Posterior cingulate gyrus (tissue), 11 donors: ENCODE results near the gene VSIG10L.

ENCODE experiments used
- DNase-seq, 10 donors: peaks; one replicate each; pipeline versions ENCODE4 v3.0.0 to v3.0.0-alpha.2; 2020 to 2021; ENCODE audit warnings: mixed read lengths in 3 of 10
- intact Hi-C: fragments of 100-400 bp; cut with DNase I; formaldehyde crosslinking; loops from one replicate; pipeline ENCODE4 v1.15.1; 2023

The VSIG10L gene

DNA sequence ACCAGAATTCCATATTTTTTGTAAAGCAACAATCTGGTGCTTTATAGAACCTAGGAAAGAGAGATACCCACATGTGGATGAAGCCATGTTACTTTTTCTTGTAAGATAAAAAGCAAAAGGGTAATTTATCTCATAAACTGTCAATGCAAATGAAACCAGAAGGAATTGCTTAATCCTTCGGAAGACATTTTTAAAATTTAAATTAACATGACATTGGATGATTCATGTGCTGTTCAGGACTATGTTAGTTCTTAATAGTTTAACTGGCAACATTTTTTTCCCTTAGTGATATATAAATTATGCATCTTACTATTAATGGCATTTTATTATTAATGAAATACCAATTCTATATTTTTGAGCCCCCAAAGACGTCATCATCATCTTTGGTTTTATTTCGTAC, 56.3 kb downstream of the VSIG10L start:
- DNase-seq = no peak
- intact Hi-C loops = no loop called here

GRCh38 chr19:51282335-51282734, 59.6 kb downstream of the VSIG10L start:
- intact Hi-C loops = no loop called here
- no peak for DNase-seq
